ENCODE results near the gene SLC27A6.
"Not testable (repeated sequence)": the region's sequence is repeated elsewhere in the genome, so short reads cannot be mapped to it uniquely, and the experiment has no call there.

The SLC27A6 gene

GRCh38 chr5:128965011-128965637 lies at the start of gene SLC27A6:
Gene SLC27A6, plus strand, starts transcription at chr5:128965488. Its CDS starts 650 bp downstream, at chr5:128966138.
- no peak for DNase-seq

- DNase-seq, result no peak
Observed at GRCh38 chr5:128919542-128919941, 45.7 kb upstream of the SLC27A6 start.

GRCh38 chr5:128920345-128921215 lies 44.7 kb upstream of the SLC27A6 start:
- DNase-seq, result no peak

- DNase-seq, result no peak
Observed at GRCh38 chr5:128924299-128924698, 41.0 kb upstream of the SLC27A6 start.

- no peak for DNase-seq
Observed at GRCh38 chr5:128925973-128926372, 39.3 kb upstream of the SLC27A6 start.

- DNase-seq, result no peak
Observed at GRCh38 chr5:128927644-128928043, 37.6 kb upstream of the SLC27A6 start.

GRCh38 chr5:128932232-128932631 lies 33.1 kb upstream of the SLC27A6 start:
- DNase-seq, result not testable (repeated sequence)

- DNase-seq, result not testable (repeated sequence)
Observed at GRCh38 chr5:128943100-128943499, 22.2 kb upstream of the SLC27A6 start.

GRCh38 chr5:128949847-128950546 lies 15.3 kb upstream of the SLC27A6 start:
- DNase-seq, result no peak

GRCh38 chr5:128951301-128951700 lies 14.0 kb upstream of the SLC27A6 start:
- not testable (repeated sequence) for DNase-seq

- no peak for DNase-seq
Observed at GRCh38 chr5:128956164-128956563, 9.1 kb upstream of the SLC27A6 start.

- DNase-seq, result no peak
Observed at GRCh38 chr5:128962211-128962610, 3.1 kb upstream of the SLC27A6 start.

GRCh38 chr5:128965638-128966302 lies 482 bp downstream of the SLC27A6 start:
- DNase-seq, result no peak

GRCh38 chr5:128966375-128966774 lies 1.1 kb downstream of the SLC27A6 start:
- DNase-seq, result no peak

GRCh38 chr5:128966846-128967245 lies 1.6 kb downstream of the SLC27A6 start:
- no peak for DNase-seq

GRCh38 chr5:128973244-128973643 lies 8.0 kb downstream of the SLC27A6 start:
- no peak for DNase-seq

GRCh38 chr5:128974567-128974966 lies 9.3 kb downstream of the SLC27A6 start:
- no peak for DNase-seq

- no peak for DNase-seq
Observed at GRCh38 chr5:128979761-128980160, 14.5 kb downstream of the SLC27A6 start.

GRCh38 chr5:128980917-128981316 lies 15.6 kb downstream of the SLC27A6 start:
- no peak for DNase-seq

GRCh38 chr5:128984480-128984879 lies 19.2 kb downstream of the SLC27A6 start:
- DNase-seq, result no peak

GRCh38 chr5:128988476-128988875 lies 23.2 kb downstream of the SLC27A6 start:
- no peak for DNase-seq

- DNase-seq, result no peak
Observed at GRCh38 chr5:129001841-129002526, 36.7 kb downstream of the SLC27A6 start.

- DNase-seq, result no peak
Observed at GRCh38 chr5:129002527-129002842, 37.2 kb downstream of the SLC27A6 start.

All from CD4-positive, alpha-beta T cell treated with Interleukin-17A for 1 hour (primary cell).